Esophagus squamous epithelium (tissue), 4 donors: Measurements from ENCODE around the gene SPP1.

Source experiments
- POLR2A ChIP-seq, 4 donors: fragments of 450-650 bp; IDR thresholded peaks; one replicate each; pipeline ENCODE4 v1.6.1; 2017; ENCODE audit warnings: antibody characterized with exemption in 4 of 4, mild to moderate bottlenecking in 4 of 4, moderate library complexity in 3 of 4
- TF ChIP-seq, protein P1 (sequence below), 6 experiments: fragments of 450-650 bp in 4 of 6; fragments of 200-600 bp in 2 of 6; sonication (generic) in 2 of 6; IDR thresholded peaks; one replicate each; pipeline ENCODE4 v1.5.1; 2016 to 2019; ENCODE audit warnings: antibody characterized with exemption in 6 of 6, mild to moderate bottlenecking in 4 of 6, moderate library complexity in 4 of 6

DNA sequence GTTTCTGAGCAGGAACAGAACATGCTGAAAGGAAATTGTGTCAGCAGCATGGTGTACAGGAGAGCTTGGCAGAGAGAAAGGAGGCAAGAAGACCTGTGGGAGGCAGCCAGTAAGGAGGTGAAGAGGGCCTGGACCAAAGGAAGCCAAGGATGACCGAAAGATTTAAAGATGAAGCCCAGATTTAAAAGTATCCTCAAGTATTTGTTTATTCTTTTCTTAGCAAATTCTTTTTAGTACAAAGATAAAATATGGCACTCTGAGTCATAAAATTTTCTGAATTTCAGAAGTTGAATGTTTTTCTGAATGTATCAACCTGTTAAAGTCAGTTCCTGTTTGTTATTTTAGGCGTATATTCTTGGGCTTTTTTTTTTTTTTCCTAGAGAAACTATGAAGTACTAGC, 35.5 kb downstream of the SPP1 start:
- TF ChIP-seq, protein P1, sequence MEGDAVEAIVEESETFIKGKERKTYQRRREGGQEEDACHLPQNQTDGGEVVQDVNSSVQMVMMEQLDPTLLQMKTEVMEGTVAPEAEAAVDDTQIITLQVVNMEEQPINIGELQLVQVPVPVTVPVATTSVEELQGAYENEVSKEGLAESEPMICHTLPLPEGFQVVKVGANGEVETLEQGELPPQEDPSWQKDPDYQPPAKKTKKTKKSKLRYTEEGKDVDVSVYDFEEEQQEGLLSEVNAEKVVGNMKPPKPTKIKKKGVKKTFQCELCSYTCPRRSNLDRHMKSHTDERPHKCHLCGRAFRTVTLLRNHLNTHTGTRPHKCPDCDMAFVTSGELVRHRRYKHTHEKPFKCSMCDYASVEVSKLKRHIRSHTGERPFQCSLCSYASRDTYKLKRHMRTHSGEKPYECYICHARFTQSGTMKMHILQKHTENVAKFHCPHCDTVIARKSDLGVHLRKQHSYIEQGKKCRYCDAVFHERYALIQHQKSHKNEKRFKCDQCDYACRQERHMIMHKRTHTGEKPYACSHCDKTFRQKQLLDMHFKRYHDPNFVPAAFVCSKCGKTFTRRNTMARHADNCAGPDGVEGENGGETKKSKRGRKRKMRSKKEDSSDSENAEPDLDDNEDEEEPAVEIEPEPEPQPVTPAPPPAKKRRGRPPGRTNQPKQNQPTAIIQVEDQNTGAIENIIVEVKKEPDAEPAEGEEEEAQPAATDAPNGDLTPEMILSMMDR (IDR thresholded peaks at IDR 0.05), result no peak
- TF ChIP-seq POLR2A (IDR thresholded peaks at IDR 0.05), result no peak
